Adipocyte (in vitro differentiated cells): Measurements from ENCODE around the gene AKT2.
"Not testable (repeated sequence)": the region's sequence is repeated elsewhere in the genome, so short reads cannot be mapped to it uniquely, and the experiment has no call there.

ENCODE experiments used
- DNase-seq: peaks from one replicate; pipeline ENCODE4 v3.0.0-alpha.2; 2015; ENCODE audit warnings: low read depth
- H3K27me3 ChIP-seq: replicated peaks from 2 replicates; pipeline ENCODE4 v1.7.0; 2013; ENCODE audit warnings: mild to moderate bottlenecking, low read length, moderate library complexity; ENCODE audit not compliant: control insufficient read depth, insufficient read depth
- H3K36me3 ChIP-seq: 2 replicates; pipeline ENCODE4 v1.7.0; 2013; ENCODE audit warnings: low read length, mild to moderate bottlenecking, moderate library complexity; ENCODE audit not compliant: control insufficient read depth, insufficient read depth, severe bottlenecking
- H3K4me1 ChIP-seq: 2 replicates; pipeline ENCODE4 v1.7.0; 2013; ENCODE audit warnings: mild to moderate bottlenecking, low read length, moderate library complexity; ENCODE audit not compliant: control insufficient read depth, insufficient read depth
- H3K4me3 ChIP-seq: 2 replicates; pipeline ENCODE4 v1.7.0; 2013; ENCODE audit warnings: mild to moderate bottlenecking, low read length, moderate library complexity
- H3K9ac ChIP-seq: 2 replicates; pipeline ENCODE4 v1.7.0; 2013; ENCODE audit warnings: mild to moderate bottlenecking, low read length, moderate library complexity
- H3K9me3 ChIP-seq: 2 replicates; pipeline ENCODE4 v1.7.0; 2013; ENCODE audit warnings: mild to moderate bottlenecking, low read length, moderate library complexity; ENCODE audit not compliant: control insufficient read depth

The AKT2 gene

DNA sequence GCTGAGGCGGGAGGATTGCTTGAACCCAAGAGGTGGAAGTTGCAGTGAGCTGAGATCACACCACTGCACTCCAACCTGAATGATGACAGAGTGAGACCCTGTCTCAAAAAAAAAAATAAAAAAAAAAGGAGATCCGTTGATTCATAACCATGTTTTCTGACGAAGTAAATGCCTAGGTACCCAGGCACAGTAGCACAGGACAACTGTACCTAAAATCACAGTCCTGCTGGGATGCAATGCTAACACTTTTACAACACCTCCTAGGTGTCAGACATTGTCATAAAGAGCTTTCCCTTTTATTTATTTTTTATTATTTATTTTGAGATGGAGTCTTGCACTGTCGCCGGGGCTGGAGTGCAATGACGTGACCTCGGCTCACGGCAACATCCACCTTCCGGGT, 64.5 kb downstream of the AKT2 start:
- no peak for DNase-seq
- H3K27me3 ChIP-seq: peaks cover 18% of the 10 kb centered on the region
- H3K4me3 ChIP-seq: no peak overlapping the region
- H3K9me3 ChIP-seq: no peaks in the 10 kb centered on the region
- peaks cover 4% of the 10 kb centered on the region for H3K4me1 ChIP-seq
- no peaks in the 10 kb centered on the region for H3K36me3 ChIP-seq
- no peak overlapping the region for H3K9ac ChIP-seq

DNA sequence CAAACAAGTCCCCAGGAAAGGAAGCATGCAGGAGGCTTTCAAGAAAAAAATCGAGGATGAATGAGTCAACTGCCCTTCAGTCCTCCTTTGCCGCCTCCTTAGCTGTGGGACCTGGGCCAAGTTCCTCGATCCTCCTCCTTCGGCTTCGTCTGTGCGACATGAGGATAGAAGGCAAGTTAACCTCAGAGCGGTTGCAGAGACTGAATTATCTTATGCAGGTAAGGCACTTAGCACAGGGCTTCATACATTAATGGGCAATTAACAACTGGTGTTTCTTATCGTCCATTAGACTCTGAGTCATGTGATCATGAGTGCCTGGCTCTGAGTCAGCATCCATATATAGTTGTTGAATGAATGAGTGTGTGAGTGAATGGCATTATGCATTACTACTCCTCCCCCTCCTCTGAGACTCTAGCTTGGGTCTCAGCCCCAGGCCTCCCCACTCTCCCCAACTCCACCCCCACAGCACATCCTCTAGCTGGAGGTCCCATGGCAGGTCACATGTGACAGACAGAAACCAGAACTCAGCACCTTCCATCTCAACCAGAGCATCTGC, 65.3 kb downstream of the AKT2 start:
- H3K27me3 ChIP-seq: peaks cover 18% of the 10 kb centered on the region
- no peaks in the 10 kb centered on the region for H3K4me1 ChIP-seq
- H3K9me3 ChIP-seq: no peaks in the 10 kb centered on the region
- no peak for DNase-seq
- H3K9ac ChIP-seq: no peak overlapping the region
- peak overlapping the region; percentile 39 for H3K4me3 ChIP-seq
- no peaks in the 10 kb centered on the region for H3K36me3 ChIP-seq

DNA sequence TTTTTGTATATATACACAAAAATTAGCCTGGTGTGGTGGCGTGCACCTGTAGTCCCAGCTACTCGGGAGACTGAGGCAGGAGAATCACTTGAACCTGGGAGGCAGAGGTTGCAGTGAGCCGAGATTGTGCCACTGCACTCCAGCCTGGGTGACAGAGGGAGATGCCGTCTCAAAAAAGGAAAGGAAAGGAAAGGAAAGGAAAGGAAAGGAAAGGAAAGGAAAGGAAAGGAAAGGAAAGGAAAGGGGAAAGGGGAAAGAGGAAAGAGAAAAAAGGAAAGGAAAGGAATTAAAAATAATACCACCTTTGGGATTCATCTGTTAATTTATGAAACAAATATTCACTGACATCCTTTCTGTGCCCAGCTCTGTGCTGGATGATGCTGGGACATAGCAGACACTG, 66.1 kb downstream of the AKT2 start:
- not testable (repeated sequence) for H3K36me3 ChIP-seq, H3K4me1 ChIP-seq, H3K9me3 ChIP-seq, H3K4me3 ChIP-seq, DNase-seq, H3K9ac ChIP-seq
- peaks cover 18% of the 10 kb centered on the region for H3K27me3 ChIP-seq

DNA sequence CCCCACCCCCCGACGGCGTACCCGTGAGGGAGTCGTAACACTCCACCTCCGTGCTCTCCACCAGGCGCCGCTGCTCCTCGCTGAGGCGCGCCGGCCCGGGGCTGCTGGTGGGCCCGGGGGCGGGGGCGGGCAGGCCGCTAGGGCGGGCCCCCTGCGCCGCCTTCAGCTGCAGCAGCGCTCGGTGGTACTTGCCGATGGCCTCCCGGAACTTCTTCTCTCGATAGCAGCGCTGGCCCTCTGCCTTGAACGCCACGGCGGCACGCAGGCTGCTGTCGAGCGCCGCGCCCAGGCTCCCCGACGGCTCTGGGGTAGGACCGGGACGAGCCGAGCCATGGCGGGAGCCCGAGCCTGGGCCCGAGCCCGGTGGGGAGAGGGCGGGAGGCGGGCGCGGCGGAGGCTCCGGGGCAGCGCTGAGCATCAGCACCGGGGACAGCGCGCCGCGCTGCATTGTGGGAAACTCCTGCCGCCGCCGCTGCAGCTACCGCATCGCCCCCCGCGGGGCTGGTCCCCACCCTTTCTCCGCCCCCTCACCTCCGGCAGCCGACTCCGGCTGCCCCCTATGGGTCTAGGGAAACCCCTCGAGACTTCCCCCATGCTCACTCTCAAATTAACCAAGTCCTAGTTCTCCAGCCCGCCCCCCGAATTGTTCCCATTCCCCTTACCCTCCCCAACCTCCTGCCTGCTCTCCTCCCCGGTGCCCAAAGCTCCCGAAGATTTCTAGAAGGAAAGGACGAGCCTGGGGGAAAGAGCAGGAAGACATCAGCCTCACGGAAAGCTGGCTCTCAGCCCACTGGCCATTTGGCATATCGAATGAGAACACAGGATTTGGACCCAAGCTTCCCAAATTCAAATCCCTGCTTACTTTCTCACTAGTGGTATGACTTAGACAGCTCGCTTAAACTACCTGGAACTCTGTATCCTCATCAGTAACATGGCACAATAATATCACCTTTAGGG, 66.9 kb downstream of the AKT2 start, which contains the start of gene TTC9B:
Gene TTC9B, minus strand, starts transcription at position 451 of the 957 bp plus-strand sequence. Its CDS starts 3 bp downstream, at position 448.
- H3K36me3 ChIP-seq: no peaks in the 10 kb centered on the region
- no peak within 1 kb of the TSS for H3K9ac ChIP-seq
- no peak within 1 kb of the TSS for H3K4me3 ChIP-seq
- no peaks in the 10 kb centered on the region for H3K4me1 ChIP-seq
- DNase-seq: peak; percentile 53
- H3K9me3 ChIP-seq: no peaks in the 10 kb centered on the region
- peaks cover 18% of the 10 kb centered on the region for H3K27me3 ChIP-seq

DNA sequence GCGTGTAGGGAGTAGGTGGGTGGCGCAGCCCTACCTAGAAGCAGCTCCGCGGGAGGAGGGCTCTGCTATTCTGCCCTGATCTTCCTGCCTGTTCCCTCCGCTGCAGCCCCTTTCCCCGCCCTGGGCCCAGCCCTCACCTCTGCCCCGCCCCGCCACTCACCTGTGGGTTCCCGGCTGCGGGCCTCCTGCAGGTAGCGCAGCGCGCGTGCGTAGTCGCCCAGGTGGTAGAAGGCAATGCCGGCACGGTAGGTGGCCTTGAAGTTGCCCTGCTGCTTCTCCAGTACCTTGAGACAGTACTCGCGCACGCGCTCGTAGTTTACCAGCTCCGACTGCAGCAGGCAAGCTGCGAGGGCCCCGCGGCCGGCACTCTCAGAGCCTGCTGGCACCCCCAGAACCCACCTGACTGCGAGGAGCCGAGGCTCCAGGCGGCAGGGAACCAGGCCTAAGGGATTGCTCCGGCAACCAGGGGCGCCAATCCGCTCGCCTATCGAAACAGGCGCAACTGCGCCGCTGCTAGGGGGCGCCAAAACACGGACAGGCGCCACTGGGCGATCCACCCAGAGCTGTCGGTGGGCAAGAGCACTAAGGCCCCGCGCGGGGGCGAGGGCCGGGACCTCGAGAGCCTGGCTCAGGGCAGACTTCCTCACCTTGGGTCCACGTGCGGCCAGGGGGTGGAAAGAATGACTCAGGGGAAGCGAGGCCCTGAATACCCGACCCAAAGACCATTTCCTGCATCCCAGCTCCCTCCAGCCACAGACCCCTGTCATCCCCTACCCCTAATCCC, 67.9 kb downstream of the AKT2 start:
- no peaks in the 10 kb centered on the region for H3K4me1 ChIP-seq
- H3K9ac ChIP-seq: no peak overlapping the region
- no peak overlapping the region for H3K4me3 ChIP-seq
- H3K27me3 ChIP-seq: peaks cover 18% of the 10 kb centered on the region
- no peak for DNase-seq
- no peaks in the 10 kb centered on the region for H3K9me3 ChIP-seq
- H3K36me3 ChIP-seq: peaks cover 1% of the 10 kb centered on the region

DNA sequence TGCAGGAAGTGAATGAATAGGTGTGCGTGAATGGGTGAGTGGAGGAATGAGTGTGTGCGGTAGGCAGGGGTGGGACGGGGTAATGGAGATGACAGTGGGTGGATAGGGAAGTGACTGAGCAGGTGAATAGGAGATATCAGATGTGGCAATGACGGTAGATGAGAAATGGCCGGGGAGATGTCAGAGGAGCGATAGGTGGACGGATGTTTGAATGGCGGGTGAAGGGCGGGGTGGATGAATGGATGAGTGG, 68.4 kb downstream of the AKT2 start:
- H3K9me3 ChIP-seq: no peaks in the 10 kb centered on the region
- H3K4me3 ChIP-seq: no peak overlapping the region
- H3K27me3 ChIP-seq: peaks cover 18% of the 10 kb centered on the region
- DNase-seq: no peak
- no peak overlapping the region for H3K9ac ChIP-seq
- peaks cover 6% of the 10 kb centered on the region for H3K36me3 ChIP-seq
- H3K4me1 ChIP-seq: no peaks in the 10 kb centered on the region

DNA sequence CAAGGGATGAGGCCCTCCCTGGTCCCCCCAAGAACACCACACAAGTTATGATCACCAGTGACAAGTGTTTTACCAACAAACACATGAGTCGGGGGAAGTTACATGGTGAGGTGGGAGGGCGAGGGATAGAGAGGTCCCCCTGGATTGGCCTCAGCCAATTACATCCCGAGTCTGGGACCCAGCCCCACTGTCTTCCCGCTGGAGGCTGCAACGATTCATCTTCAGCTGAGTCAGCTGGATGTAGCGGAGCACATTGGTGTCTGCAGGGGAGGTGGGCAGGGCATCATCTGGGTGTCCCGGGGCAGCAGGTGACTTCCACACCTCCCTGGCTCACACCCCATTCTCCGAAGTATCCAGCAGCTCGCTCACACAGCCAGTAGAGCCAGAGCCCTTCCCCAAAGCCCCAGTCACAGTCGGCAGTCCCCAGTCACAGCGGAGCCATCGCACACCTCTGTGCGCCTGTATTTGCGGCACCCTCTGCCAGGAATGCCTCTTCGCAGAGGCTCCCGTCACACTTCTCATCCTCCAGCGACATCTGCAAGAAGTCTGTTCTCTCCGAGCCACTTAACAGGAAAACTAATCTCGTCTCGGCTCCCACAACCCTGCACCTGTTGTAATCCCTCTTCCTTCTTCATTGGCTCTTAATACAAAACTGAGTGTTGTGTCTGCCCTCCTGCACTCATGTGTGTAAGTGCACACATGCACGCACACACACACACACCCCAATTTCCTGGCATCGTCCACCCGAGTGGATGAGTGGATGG, 69.0 kb downstream of the AKT2 start:
- Histone ChIP-seq H3K9ac (no peak overlapping the region), H3K4me3 (no peak overlapping the region), H3K36me3 (peaks cover 6% of the 10 kb centered on the region), H3K9me3 (no peaks in the 10 kb centered on the region), H3K4me1 (no peaks in the 10 kb centered on the region), H3K27me3 (peaks cover 18% of the 10 kb centered on the region)
- no peak for DNase-seq

DNA sequence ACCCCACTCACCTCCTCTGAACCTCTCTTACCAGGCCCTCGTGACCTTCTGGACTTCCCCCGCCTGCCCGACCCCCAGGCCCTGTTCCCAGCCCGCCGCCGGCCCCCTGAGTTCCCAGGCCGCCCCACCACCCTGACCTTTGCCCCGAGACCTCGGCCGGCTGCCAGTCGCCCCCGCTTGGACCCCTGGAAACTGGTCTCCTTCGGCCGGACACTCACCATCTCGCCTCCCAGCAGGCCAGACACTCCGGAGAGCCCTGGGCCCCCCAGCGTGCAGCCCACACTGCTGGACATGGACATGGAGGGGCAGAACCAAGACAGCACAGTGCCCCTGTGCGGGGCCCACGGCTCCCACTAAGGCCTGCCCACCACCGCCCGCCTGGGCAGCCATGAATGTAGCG, 70.2 kb downstream of the AKT2 start:
- Histone ChIP-seq H3K4me3 (no peak overlapping the region), H3K9me3 (no peaks in the 10 kb centered on the region), H3K36me3 (peaks cover 10% of the 10 kb centered on the region), H3K27me3 (peaks cover 18% of the 10 kb centered on the region), H3K9ac (no peak overlapping the region), H3K4me1 (no peaks in the 10 kb centered on the region)
- no peak for DNase-seq

DNA sequence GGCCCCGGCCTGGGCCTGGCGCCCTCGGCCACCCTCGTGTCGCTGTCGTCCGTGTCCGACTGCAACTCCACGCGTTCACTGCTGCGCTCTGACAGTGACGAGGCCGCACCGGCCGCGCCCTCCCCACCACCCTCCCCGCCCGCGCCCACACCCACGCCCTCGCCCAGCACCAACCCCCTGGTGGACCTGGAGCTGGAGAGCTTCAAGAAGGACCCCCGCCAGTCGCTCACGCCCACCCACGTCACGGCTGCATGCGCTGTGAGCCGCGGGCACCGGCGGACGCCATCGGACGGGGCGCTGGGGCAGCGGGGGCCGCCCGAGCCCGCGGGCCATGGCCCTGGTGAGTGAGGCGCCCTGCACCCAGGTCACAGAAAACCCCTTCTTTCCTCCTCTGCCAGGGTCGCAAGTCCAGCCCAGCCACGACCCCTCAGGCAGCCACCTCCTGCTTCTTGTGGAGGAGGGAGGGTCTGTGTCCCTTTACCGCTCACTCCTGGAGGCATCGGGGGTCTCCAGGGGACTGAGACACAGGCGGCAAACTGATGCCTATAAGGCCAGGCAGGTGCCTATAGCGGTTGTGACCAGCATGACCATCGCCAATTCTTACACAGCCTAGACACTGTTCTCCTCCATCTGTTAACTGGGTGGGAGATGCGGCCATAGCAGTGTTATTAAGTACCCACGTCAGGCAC, 71.1 kb downstream of the AKT2 start:
- DNase-seq: no peak
- Histone ChIP-seq H3K9ac (no peak overlapping the region), H3K36me3 (peaks cover 13% of the 10 kb centered on the region)

DNA sequence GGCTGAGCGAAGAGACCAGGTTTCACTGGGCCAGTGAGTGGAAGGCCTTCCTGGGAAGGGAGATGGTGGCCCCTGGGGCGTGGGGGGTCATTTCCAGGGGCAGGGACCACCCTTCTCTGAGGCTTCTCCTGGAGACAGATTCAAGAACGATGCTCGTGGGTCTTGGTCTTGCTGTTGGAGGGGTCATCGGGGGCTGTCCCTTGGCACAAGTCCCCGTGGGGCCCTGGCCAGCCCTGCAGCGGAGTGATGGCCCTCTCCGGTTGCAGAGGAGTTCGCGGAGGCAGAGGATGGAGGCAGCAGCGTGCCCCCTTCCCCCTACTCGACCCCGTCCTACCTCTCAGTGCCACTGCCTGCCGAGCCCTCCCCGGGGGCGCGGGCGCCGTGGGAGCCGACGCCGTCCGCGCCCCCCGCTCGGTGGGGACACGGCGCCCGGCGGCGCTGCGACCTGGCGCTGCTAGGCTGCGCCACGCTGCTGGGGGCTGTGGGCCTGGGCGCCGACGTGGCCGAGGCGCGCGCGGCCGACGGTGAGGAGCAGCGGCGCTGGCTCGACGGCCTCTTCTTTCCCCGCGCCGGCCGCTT, 71.8 kb downstream of the AKT2 start:
- H3K9ac ChIP-seq: no peak overlapping the region
- peaks cover 18% of the 10 kb centered on the region for H3K27me3 ChIP-seq
- DNase-seq: no peak
- no peak overlapping the region for H3K4me3 ChIP-seq
- H3K4me1 ChIP-seq: no peaks in the 10 kb centered on the region
- H3K36me3 ChIP-seq: peaks cover 15% of the 10 kb centered on the region
- no peaks in the 10 kb centered on the region for H3K9me3 ChIP-seq

More for the DNA sequence above, 71.1 kb downstream of the AKT2 start:
- Histone ChIP-seq H3K9me3 (no peaks in the 10 kb centered on the region), H3K4me3 (no peak overlapping the region), H3K4me1 (no peaks in the 10 kb centered on the region), H3K27me3 (peaks cover 18% of the 10 kb centered on the region)
